Measurements from ENCODE around the gene INPP4B. TPM values are rescaled to one million over a fixed set of nuclear protein-coding genes. Genes with fewer than 3 reads are reported as not detected.

INPP4B gene
- total and polyA plus RNA-seq, 2 donors from 2014 or later = 2.6 to 18.9 TPM

GRCh38 chr4:142696334-142697122 is 149.6 kb downstream of the INPP4B start:
- no peak for TF ChIP-seq CTCF (IDR thresholded peaks at IDR 0.05; ENCODE audit: borderline replicate concordance, extremely low read depth, insufficient read depth)
- Histone ChIP-seq H3K9me3 (ENCODE audit: control insufficient read depth in 2 of 3, insufficient read depth in 1 of 3, low read length in 3 of 3) (no peaks in the 10 kb centered on the region), H3K4me3 (ENCODE audit: low read length in 3 of 3) (no peak overlapping the region), H3K9ac (ENCODE audit: low read length in 3 of 3) (no peak overlapping the region), H3K27ac (ENCODE audit: low read depth in 2 of 2, low read length in 2 of 2) (no peak overlapping the region), H3K36me3 (ENCODE audit: control insufficient read depth in 2 of 3, insufficient read depth in 3 of 3, low read length in 3 of 3) (no peaks in the 10 kb centered on the region), H3K27me3 (ENCODE audit: control insufficient read depth, insufficient read depth, low read length) (no peaks in the 10 kb centered on the region), H3K4me1 (ENCODE audit: control insufficient read depth in 2 of 3, insufficient read depth in 2 of 3, low read depth in 1 of 3, low read length in 3 of 3) (no peaks in the 10 kb centered on the region)
- no peak for FAIRE-seq
- intact Hi-C loops (cut with DNase I) = no loop called here
- DNase-seq = no peak

- H3K36me3 ChIP-seq (ENCODE audit: control insufficient read depth in 2 of 3, insufficient read depth in 3 of 3, low read length in 3 of 3) = no peaks in the 10 kb centered on the region
- no peak overlapping the region for H3K9ac ChIP-seq (ENCODE audit: low read length in 3 of 3)
- no peaks in the 10 kb centered on the region for H3K9me3 ChIP-seq (ENCODE audit: control insufficient read depth in 2 of 3, insufficient read depth in 1 of 3, low read length in 3 of 3)
- intact Hi-C loops (cut with DNase I) = no loop called here
- FAIRE-seq (no peak), DNase-seq (no peak)
- no peak for TF ChIP-seq CTCF (IDR thresholded peaks at IDR 0.05; ENCODE audit: borderline replicate concordance, extremely low read depth, insufficient read depth)
- no peaks in the 10 kb centered on the region for H3K4me1 ChIP-seq (ENCODE audit: control insufficient read depth in 2 of 3, insufficient read depth in 2 of 3, low read depth in 1 of 3, low read length in 3 of 3)
- no peak overlapping the region for H3K4me3 ChIP-seq (ENCODE audit: low read length in 3 of 3)
- no peaks in the 10 kb centered on the region for H3K27me3 ChIP-seq (ENCODE audit: control insufficient read depth, insufficient read depth, low read length)
- H3K27ac ChIP-seq (ENCODE audit: low read depth in 2 of 2, low read length in 2 of 2) = no peak overlapping the region
These were observed 155.5 kb downstream of the INPP4B start for GRCh38 chr4:142690406-142691163.

GRCh38 chr4:142687547-142688275 is 158.4 kb downstream of the INPP4B start:
- H3K9ac ChIP-seq (ENCODE audit: low read length in 3 of 3) = no peak overlapping the region
- no peaks in the 10 kb centered on the region for H3K36me3 ChIP-seq (ENCODE audit: control insufficient read depth in 2 of 3, insufficient read depth in 3 of 3, low read length in 3 of 3)
- H3K27me3 ChIP-seq (ENCODE audit: control insufficient read depth, insufficient read depth, low read length) = no peaks in the 10 kb centered on the region
- DNase-seq (no peak), FAIRE-seq (no peak)
- intact Hi-C loops (cut with DNase I) = no loop called here
- no peak for TF ChIP-seq CTCF (IDR thresholded peaks at IDR 0.05; ENCODE audit: borderline replicate concordance, extremely low read depth, insufficient read depth)
- no peaks in the 10 kb centered on the region for H3K4me1 ChIP-seq (ENCODE audit: control insufficient read depth in 2 of 3, insufficient read depth in 2 of 3, low read depth in 1 of 3, low read length in 3 of 3)
- H3K9me3 ChIP-seq (ENCODE audit: control insufficient read depth in 2 of 3, insufficient read depth in 1 of 3, low read length in 3 of 3) = no peaks in the 10 kb centered on the region
- no peak overlapping the region for H3K27ac ChIP-seq (ENCODE audit: low read depth in 2 of 2, low read length in 2 of 2)
- H3K4me3 ChIP-seq (ENCODE audit: low read length in 3 of 3) = no peak overlapping the region
